Lower lobe of right lung (tissue), 2 donors: ENCODE measurements around the gene VAMP4. TPM values are rescaled to one million over a fixed set of nuclear protein-coding genes. Genes with fewer than 3 reads are reported as not detected.
A peak's percentile ranks its signal among the peaks of the same experiment; 100 is the strongest.

Experiments used
- ATAC-seq, 2 donors: fragments of 200-7000 bp; cut with Tn5 transposase; one replicate each; pipeline ENCODE4 v1.9.1; 2020 to 2022; ENCODE audit warnings: mild to moderate bottlenecking in 2 of 2, moderate library complexity in 2 of 2
- DNase-seq: peaks from one replicate; pipeline ENCODE4 v3.0.0-alpha.2; 2020
- H3K27ac ChIP-seq: fragments of 200-600 bp; one replicate; pipeline ENCODE4 v1.8.0; 2022
- H3K27me3 ChIP-seq: fragments of 200-600 bp; one replicate; pipeline ENCODE4 v1.8.0; 2022; ENCODE audit warnings: low read depth
- H3K36me3 ChIP-seq: fragments of 200-600 bp; one replicate; pipeline ENCODE4 v1.8.0; 2022; ENCODE audit warnings: mild to moderate bottlenecking
- H3K4me1 ChIP-seq: fragments of 200-600 bp; one replicate; pipeline ENCODE4 v1.8.0; 2022
- H3K4me3 ChIP-seq: fragments of 200-600 bp; one replicate; pipeline ENCODE4 v1.8.0; 2022; ENCODE audit warnings: mild to moderate bottlenecking
- H3K9me3 ChIP-seq: fragments of 200-600 bp; one replicate; pipeline ENCODE4 v1.8.0; 2022
- CTCF ChIP-seq: fragments of 200-600 bp; IDR thresholded peaks from one replicate; pipeline ENCODE4 v1.8.0; 2022; ENCODE audit warnings: antibody characterized with exemption, mild to moderate bottlenecking
- intact Hi-C: fragments of 100-400 bp; cut with DNase I; formaldehyde crosslinking; loops from one replicate; pipeline ENCODE4 v1.11.0; 2022
- total RNA-seq: library from RNA; stranded (reverse); fragmentation: NEBNext Ultra II Directional; extraction: Animal tissue kit (Norgen Biotek cat#: 25700); gene quantifications from one replicate; pipeline ENCODE4 v1.2.1, GENCODE V29; 2021
- donor health status: DM: no; HTN: yes; CAD: no; lungs with severe emphysema.

Gene VAMP4
- total RNA-seq, 1 donor from 2014 or later: 18.8 TPM

- Histone ChIP-seq H3K27ac (no peak overlapping the region), H3K9me3 (no peaks in the 10 kb centered on the region), H3K4me3 (no peak overlapping the region), H3K27me3 (no peaks in the 10 kb centered on the region), H3K36me3 (peaks cover 65% of the 10 kb centered on the region), H3K4me1 (peaks cover 35% of the 10 kb centered on the region)
- no peak for TF ChIP-seq CTCF
- ATAC-seq: no peak
- DNase-seq: no peak
- intact Hi-C loops: no loop called here
Observed at GRCh38 chr1:171785766-171786165, 43.9 kb upstream of the VAMP4 start.

GRCh38 chr1:171784784-171785183, 42.9 kb upstream of the VAMP4 start:
- no peaks in the 10 kb centered on the region for H3K9me3 ChIP-seq
- H3K27me3 ChIP-seq: no peaks in the 10 kb centered on the region
- H3K4me3 ChIP-seq: no peak overlapping the region
- no peak for ATAC-seq
- H3K36me3 ChIP-seq: peaks cover 55% of the 10 kb centered on the region
- H3K4me1 ChIP-seq: peaks cover 43% of the 10 kb centered on the region
- no peak overlapping the region for H3K27ac ChIP-seq
- intact Hi-C loops: no loop called here
- no peak for DNase-seq
- no peak for TF ChIP-seq CTCF

- ATAC-seq (no peak), DNase-seq (no peak)
- Histone ChIP-seq H3K36me3 (peaks cover 47% of the 10 kb centered on the region), H3K4me3 (no peak overlapping the region), H3K4me1 (peaks cover 43% of the 10 kb centered on the region), H3K9me3 (no peaks in the 10 kb centered on the region), H3K27ac (no peak overlapping the region), H3K27me3 (no peaks in the 10 kb centered on the region)
- no peak for TF ChIP-seq CTCF
- intact Hi-C loops: no loop called here
Observed at GRCh38 chr1:171783816-171784530, 42.1 kb upstream of the VAMP4 start.

GRCh38 chr1:171781176-171781875, 39.5 kb upstream of the VAMP4 start, which contains the start of gene METTL13:
Gene METTL13, plus strand, starts transcription at chr1:171781660. Its CDS starts 308 bp downstream, at chr1:171781968.
- Histone ChIP-seq H3K36me3 (peaks cover 20% of the 10 kb centered on the region), H3K9me3 (no peaks in the 10 kb centered on the region), H3K4me3 (peak within 1 kb of the TSS; percentile 64), H3K27ac (peak within 1 kb of the TSS; percentile 85), H3K4me1 (peaks cover 43% of the 10 kb centered on the region), H3K27me3 (no peaks in the 10 kb centered on the region)
- TF ChIP-seq CTCF: no peak
- DNase-seq (peak; percentile 100), ATAC-seq (peak; percentile 100)
- intact Hi-C loops: no loop called here

- DNase-seq (no peak), ATAC-seq (peak in 1 of 2 donors; percentile 0)
- intact Hi-C loops: no loop called here
- Histone ChIP-seq H3K27me3 (no peaks in the 10 kb centered on the region), H3K4me1 (peaks cover 42% of the 10 kb centered on the region), H3K9me3 (no peaks in the 10 kb centered on the region), H3K36me3 (peaks cover 14% of the 10 kb centered on the region), H3K27ac (peak overlapping the region; percentile 85), H3K4me3 (peak overlapping the region; percentile 64)
- TF ChIP-seq CTCF: no peak
Observed at GRCh38 chr1:171780583-171781175, 38.8 kb upstream of the VAMP4 start.
